Measurements from ENCODE around the gene MARCHF5. TPM values are rescaled to one million over a fixed set of nuclear protein-coding genes. Genes with fewer than 3 reads are reported as not detected.

MARCHF5 gene
- total RNA-seq, 1 experiment from 2014 or later: 66.2 TPM

- DNase-seq (ENCODE audit: low read depth, low spot score): no peak
- H3K27ac ChIP-seq (ENCODE audit: low read length): no peak overlapping the region
- intact Hi-C loops (cut with micrococcal nuclease; ENCODE audit: unreplicated experiment): no loop called here
- ATAC-seq: no peak
- H3K4me1 ChIP-seq (ENCODE audit: control insufficient read depth, insufficient read depth, low read length): no peaks in the 10 kb centered on the region
- ChIA-PET POLR2A (no interaction called here), CTCF (interaction anchor here (0.6 kb wide), 1 partner anchor 1173 kb away, joined by 4 read pairs; no protein-coding TSS in a partner anchor)
- no TSS peak for BruUV-seq (replicated peaks)
- H3K27me3 ChIP-seq (ENCODE audit: control insufficient read depth, insufficient read depth, low read length): no peaks in the 10 kb centered on the region
- H3K9me3 ChIP-seq (ENCODE audit: control insufficient read depth, insufficient read depth, low read depth, low read length): no peaks in the 10 kb centered on the region
- TF ChIP-seq REST (IDR thresholded peaks at IDR 0.05; ENCODE audit: insufficient read depth in 1 of 2, low read depth in 2 of 2, low read length in 1 of 2) (no peak), CTCF (IDR thresholded peaks at IDR 0.05) (no peak), POLR2AphosphoS5 (IDR thresholded peaks at IDR 0.05; ENCODE audit: low read depth, low read length) (no peak), TCF7L2 (IDR thresholded peaks at IDR 0.05; ENCODE audit: low read depth, low read length) (no peak), SIN3A (IDR thresholded peaks at IDR 0.05; ENCODE audit: borderline replicate concordance, insufficient read depth, low read depth, low read length) (no peak)
- no peak overlapping the region for H3K4me3 ChIP-seq (ENCODE audit: low read depth in 2 of 2, low read length in 2 of 2)
- H3K36me3 ChIP-seq (ENCODE audit: control insufficient read depth, insufficient read depth, low read length): no peaks in the 10 kb centered on the region
- in situ Hi-C loops (cut with HindIII; ENCODE audit: low pct_unique_long_range_greater_than_20kb, low sequenced_read_pairs): no loop called here
Measured at GRCh38 chr10:92268748-92269147, 22.2 kb upstream of the MARCHF5 start.

GRCh38 chr10:92274071-92274470 is 16.9 kb upstream of the MARCHF5 start:
- intact Hi-C loops (cut with micrococcal nuclease; ENCODE audit: unreplicated experiment) (no loop called here), in situ Hi-C loops (cut with HindIII; ENCODE audit: low pct_unique_long_range_greater_than_20kb, low sequenced_read_pairs) (no loop called here)
- no peaks in the 10 kb centered on the region for H3K36me3 ChIP-seq (ENCODE audit: control insufficient read depth, insufficient read depth, low read length)
- no TSS peak for BruUV-seq (replicated peaks)
- ChIA-PET POLR2A (no interaction called here), CTCF (no interaction called here)
- H3K27ac ChIP-seq (ENCODE audit: low read length): no peak overlapping the region
- ATAC-seq (no peak), DNase-seq (ENCODE audit: low read depth, low spot score) (no peak)
- H3K9me3 ChIP-seq (ENCODE audit: control insufficient read depth, insufficient read depth, low read depth, low read length): no peaks in the 10 kb centered on the region
- H3K4me3 ChIP-seq (ENCODE audit: low read depth in 2 of 2, low read length in 2 of 2): no peak overlapping the region
- no peak for TF ChIP-seq POLR2AphosphoS5 (IDR thresholded peaks at IDR 0.05; ENCODE audit: low read depth, low read length)
- no peaks in the 10 kb centered on the region for H3K27me3 ChIP-seq (ENCODE audit: control insufficient read depth, insufficient read depth, low read length)
- no peaks in the 10 kb centered on the region for H3K4me1 ChIP-seq (ENCODE audit: control insufficient read depth, insufficient read depth, low read length)

GRCh38 chr10:92278996-92279696 is 11.8 kb upstream of the MARCHF5 start:
- in situ Hi-C loops (cut with HindIII; ENCODE audit: low pct_unique_long_range_greater_than_20kb, low sequenced_read_pairs) (no loop called here), intact Hi-C loops (cut with micrococcal nuclease; ENCODE audit: unreplicated experiment) (no loop called here)
- Histone ChIP-seq H3K27ac (ENCODE audit: low read length) (no peak overlapping the region), H3K27me3 (ENCODE audit: control insufficient read depth, insufficient read depth, low read length) (no peaks in the 10 kb centered on the region), H3K36me3 (ENCODE audit: control insufficient read depth, insufficient read depth, low read length) (no peaks in the 10 kb centered on the region), H3K4me3 (ENCODE audit: low read depth in 2 of 2, low read length in 2 of 2) (no peak overlapping the region), H3K4me1 (ENCODE audit: control insufficient read depth, insufficient read depth, low read length) (no peaks in the 10 kb centered on the region), H3K9me3 (ENCODE audit: control insufficient read depth, insufficient read depth, low read depth, low read length) (no peaks in the 10 kb centered on the region)
- DNase-seq (ENCODE audit: low read depth, low spot score): no peak
- BruUV-seq (replicated peaks): no TSS peak
- no peak for ATAC-seq
- CTCF ChIA-PET: interaction anchor here (0.7 kb wide), 1 partner anchor 225 kb away, joined by 13 read pairs; no protein-coding TSS in a partner anchor
- TF ChIP-seq CTCF (IDR thresholded peaks at IDR 0.05): no peak
- no peak for TF ChIP-seq TCF7L2 (IDR thresholded peaks at IDR 0.05; ENCODE audit: low read depth, low read length)
- TF ChIP-seq REST (IDR thresholded peaks at IDR 0.05; ENCODE audit: insufficient read depth in 1 of 2, low read depth in 2 of 2, low read length in 1 of 2): no peak
- no peak for TF ChIP-seq SIN3A (IDR thresholded peaks at IDR 0.05; ENCODE audit: borderline replicate concordance, insufficient read depth, low read depth, low read length)
- TF ChIP-seq POLR2AphosphoS5 (IDR thresholded peaks at IDR 0.05; ENCODE audit: low read depth, low read length): no peak
- POLR2A ChIA-PET: interaction anchor here (0.5 kb wide), 1 partner anchor 178 kb away, joined by 7 read pairs; no protein-coding TSS in a partner anchor
